Cerebellar nuclear complex (tissue), 1 donor: ENCODE results near the gene SLC39A12.

Source experiments
- DNase-seq, 2 experiments: peaks; one replicate each; lab custom pipeline; 2025; lab: John Stamatoyannopoulos, UW

SLC39A12 gene

GRCh38 chr10:18059826-18060559, 108.3 kb downstream of the SLC39A12 start:
- DNase-seq: no peak

GRCh38 chr10:18066947-18067346, 115.2 kb downstream of the SLC39A12 start:
- DNase-seq: no peak

- no peak for DNase-seq
Measured at GRCh38 chr10:18068401-18068800, 116.7 kb downstream of the SLC39A12 start.

GRCh38 chr10:18071591-18071990, 119.9 kb downstream of the SLC39A12 start:
- DNase-seq: no peak

GRCh38 chr10:18073314-18073713, 121.6 kb downstream of the SLC39A12 start:
- DNase-seq: no peak

GRCh38 chr10:18075881-18076280, 124.2 kb downstream of the SLC39A12 start:
- DNase-seq: no peak

- DNase-seq: no peak
Measured at GRCh38 chr10:18079665-18080295, 128.1 kb downstream of the SLC39A12 start.

- no peak for DNase-seq
Measured at GRCh38 chr10:18082381-18082780, 130.7 kb downstream of the SLC39A12 start.

GRCh38 chr10:18085855-18086254, 134.1 kb downstream of the SLC39A12 start:
- no peak for DNase-seq

- DNase-seq: no peak
Measured at GRCh38 chr10:18086746-18087145, 135.0 kb downstream of the SLC39A12 start.

- DNase-seq: no peak
Measured at GRCh38 chr10:18087355-18087754, 135.6 kb downstream of the SLC39A12 start.
